Daoy (cell line): ENCODE results near the gene COMMD8. TPM values are rescaled to one million over a fixed set of nuclear protein-coding genes. Genes with fewer than 3 reads are reported as not detected.

Source experiments
- DNase-seq: peaks from one replicate; pipeline ENCODE4 v3.0.0-alpha.2; 2015; ENCODE audit warnings: low read depth
- total RNA-seq: library from RNA; depleted of rRNA; stranded (reverse); fragments of >200 nt; shearing (Covaris generic); gene quantifications from 2 replicates; pipeline ENCODE4 v1.2.3, GENCODE V29; 2014

The COMMD8 gene
- total RNA-seq, 1 experiment from 2014 or later: 50.3 TPM

DNA sequence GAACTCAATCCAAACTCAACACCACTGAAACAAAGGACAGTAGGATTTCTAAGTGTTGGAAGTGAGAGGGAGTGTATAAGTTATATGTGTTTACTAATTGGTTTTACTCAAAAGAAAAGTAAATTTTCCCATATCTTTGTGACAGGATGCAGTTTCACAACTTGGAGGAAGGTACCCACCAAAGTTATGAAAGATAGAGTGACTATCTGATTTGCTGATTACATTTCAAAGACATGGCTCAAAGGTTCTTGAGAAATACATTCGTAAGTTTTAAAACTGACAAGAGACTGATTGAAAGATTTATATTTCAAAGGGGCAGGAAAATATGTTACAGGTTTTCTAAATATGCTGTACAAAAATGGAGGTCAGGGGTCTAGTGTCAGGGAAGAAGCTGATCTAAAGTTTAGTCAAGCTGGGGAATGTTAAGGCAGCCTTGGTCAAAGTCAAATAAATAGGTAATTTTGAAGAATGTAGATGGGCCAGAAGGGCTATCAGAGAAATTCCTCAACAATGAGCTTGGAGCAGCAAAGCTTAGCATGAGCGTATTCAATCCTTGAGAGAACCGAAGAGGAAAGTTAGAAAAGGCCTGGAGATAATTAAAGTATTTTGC is 9.7 kb upstream of the COMMD8 start:
- DNase-seq: no peak

- no peak for DNase-seq
Observed at GRCh38 chr4:47471591-47471990, 8.1 kb upstream of the COMMD8 start.

GRCh38 chr4:47471064-47471463 is 7.6 kb upstream of the COMMD8 start:
- no peak for DNase-seq

GRCh38 chr4:47469951-47470350 is 6.4 kb upstream of the COMMD8 start:
- no peak for DNase-seq

DNA sequence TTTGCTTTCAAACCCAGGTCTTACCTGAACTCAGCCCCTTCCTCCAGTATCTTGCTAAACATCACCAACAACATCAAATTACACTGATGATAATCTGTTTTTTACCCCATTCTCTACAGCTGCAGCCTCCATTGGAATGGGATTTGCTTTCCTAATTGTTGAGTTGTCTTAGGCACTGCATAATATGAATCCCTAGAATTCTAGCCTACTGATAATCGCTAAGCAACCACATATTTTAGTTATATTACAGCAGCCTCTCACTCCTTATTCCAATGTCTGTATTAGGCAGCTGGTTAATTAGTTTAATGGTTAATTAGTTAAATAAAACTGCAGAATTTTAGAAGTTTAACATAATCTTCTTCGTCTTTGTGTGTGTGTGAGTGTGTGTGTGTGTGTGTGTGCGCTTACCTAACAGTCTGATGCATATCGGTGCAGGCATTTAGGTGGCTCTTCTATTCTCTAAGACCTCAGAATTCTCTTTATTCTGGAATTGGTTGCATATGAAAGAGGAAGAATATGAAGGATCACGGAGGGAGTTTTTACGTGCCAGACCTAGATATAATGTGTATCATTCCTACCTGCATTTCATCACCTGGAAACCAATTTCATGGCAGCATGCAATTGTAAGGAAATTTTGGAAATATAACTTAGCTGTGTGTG is 5.3 kb upstream of the COMMD8 start:
- no peak for DNase-seq

DNA sequence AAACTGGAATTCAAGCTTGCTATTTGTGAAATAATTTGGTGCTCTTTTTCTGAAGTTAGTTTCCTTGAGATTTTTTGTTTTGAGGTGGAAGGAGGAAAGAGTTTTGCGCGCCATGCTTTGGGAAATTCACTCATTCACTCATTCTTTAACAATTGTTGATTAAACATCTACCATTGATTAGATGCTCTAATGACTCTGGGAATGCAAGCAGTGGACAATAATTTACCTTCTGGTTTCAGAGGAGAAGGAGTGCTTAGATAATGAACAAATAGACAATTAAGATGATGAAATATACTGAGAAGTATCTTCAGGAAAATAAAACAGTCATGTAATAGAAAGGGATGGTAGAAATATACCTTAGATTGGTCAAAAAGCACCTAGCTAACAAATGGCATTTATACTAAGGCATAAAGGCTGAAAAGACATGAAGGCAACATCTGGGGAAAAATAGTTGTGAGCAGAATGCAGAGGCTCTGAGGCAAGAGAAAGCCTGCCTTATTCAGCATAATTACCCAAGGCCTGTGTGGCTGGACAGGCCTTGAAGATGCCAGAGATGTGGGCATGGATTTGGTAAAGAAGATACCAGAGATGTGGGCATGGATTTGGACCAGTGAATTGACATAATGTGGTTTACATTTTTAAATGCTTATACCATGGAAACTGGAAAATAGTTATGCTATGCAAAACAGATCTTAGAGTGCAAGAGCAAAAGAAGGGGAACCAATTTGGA is 2.7 kb upstream of the COMMD8 start:
- no peak for DNase-seq

DNA sequence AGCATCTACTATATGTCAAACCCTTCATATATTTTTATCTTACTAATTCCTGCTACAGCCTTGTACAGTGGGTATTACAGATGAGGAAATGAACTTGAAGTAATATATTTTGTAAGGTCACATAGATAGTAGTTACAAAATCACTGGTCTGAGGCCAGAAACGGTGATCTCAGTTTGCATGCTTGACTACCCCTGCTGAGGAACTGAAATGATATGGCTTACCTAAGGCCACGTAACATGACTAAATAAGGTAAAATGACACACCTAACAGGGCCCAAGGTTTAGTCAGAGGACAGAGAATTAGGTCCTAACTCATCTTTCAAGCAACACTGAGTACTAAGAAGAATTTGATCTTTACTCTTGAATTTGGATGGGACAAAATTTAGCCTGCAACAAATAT is 1.5 kb upstream of the COMMD8 start:
- DNase-seq: no peak

- DNase-seq: no peak
Observed at GRCh38 chr4:47462799-47463234, 685 bp downstream of the COMMD8 start.

DNA sequence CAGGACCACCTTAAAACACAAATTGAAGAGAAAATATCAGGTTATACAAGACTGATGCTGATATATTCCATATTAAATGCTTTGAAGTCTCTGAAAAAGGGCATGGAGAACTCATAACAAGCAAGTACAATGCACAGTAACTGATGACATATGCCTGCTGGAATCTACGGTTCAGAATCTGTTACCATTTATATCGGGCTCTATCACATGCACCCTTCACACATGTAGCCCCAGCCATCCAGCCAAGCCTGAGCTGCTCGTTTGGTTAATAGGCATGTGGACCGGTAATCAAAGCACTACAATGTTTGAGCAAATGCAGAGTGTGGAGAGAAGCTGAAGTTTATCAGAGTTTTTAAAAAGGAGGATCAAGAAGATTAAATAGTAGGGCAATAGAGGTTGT is 11.8 kb downstream of the COMMD8 start:
- DNase-seq: no peak

- DNase-seq: no peak
Observed at GRCh38 chr4:47444031-47444430, 19.5 kb downstream of the COMMD8 start.

DNA sequence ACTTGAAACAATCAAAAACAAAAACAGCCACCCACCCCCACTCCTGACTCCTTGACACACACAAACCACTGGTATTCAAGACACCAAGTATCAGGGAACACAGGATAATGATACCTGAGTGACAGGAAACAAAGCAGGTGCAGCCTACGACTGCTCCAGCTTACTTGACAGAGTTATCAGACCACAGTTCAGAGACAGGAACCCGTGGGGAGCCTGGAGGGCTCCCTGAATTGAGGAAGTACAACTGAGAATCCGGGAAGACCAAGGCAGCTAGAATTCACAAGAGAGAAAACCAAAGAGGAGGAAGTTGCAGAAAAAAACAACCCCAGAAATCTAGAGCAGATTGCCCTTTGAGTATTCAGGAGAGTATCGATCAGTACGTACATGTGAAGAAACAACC is 20.5 kb downstream of the COMMD8 start:
- no peak for DNase-seq

DNA sequence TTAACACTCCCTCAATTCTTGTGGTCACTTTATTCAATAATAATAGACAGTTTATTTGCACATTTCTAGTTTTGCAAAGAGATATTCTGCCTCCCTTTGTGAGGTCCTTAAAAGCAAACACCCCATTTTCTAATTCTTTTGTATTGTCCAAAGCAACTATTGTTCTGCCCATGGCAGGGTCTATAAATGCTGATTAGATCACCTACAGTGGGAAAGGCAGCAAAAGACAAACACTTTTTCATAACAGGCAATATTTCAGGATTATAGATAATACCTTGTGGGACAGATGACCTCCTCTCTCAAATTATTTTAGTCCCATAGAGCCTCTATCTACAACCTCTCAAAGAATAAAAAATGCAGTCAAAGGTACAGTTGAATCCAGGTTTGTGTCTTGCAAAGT is 28.6 kb downstream of the COMMD8 start:
- DNase-seq: no peak

- no peak for DNase-seq
Observed at GRCh38 chr4:47432749-47433148, 30.8 kb downstream of the COMMD8 start.

- no peak for DNase-seq
Observed at GRCh38 chr4:47427935-47428334, 35.6 kb downstream of the COMMD8 start.

GRCh38 chr4:47425628-47426027 is 37.9 kb downstream of the COMMD8 start:
- no peak for DNase-seq

GRCh38 chr4:47419296-47419695 is 44.2 kb downstream of the COMMD8 start:
- no peak for DNase-seq

- no peak for DNase-seq
Observed at GRCh38 chr4:47418147-47418546, 45.4 kb downstream of the COMMD8 start.

GRCh38 chr4:47415719-47416118 is 47.8 kb downstream of the COMMD8 start:
- DNase-seq: no peak

- no peak for DNase-seq
Observed at GRCh38 chr4:47413521-47413920, 50.0 kb downstream of the COMMD8 start.

DNA sequence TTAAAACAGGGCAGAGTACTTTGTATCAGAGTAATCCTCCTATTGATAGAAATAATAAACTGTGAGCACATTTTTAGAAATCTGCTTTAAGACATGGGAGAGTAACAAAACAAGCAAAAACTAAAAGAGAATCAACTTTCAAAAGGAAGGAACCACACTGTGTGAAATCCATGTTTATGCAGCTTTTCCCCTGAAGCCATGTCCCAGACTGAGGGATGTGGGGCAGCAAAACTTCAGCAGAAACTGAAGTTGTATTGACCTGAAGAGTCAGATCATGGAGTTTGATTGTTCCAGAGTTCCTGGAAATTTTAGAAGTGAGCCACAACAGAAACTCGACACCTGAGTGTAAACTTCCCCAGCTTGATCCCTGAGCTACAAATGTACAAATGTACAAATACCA is 53.2 kb downstream of the COMMD8 start:
- DNase-seq: no peak

DNA sequence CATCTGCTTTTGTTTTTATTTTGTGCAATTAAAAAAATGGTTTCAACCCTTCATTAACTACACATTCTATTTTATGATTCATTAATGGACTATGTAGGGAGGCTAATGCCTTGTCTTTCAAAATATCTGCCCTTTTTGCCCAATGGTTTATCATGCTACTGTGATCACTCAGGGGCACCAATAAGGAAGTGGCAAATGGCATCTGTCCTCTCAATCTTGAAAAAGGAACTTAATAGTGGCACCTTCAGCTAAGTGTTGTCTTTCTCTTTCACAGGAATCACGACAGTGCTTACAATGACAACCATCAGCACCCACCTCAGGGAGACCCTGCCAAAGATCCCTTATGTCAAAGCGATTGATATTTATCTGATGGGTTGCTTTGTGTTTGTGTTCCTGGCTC is 57.1 kb downstream of the COMMD8 start:
- no peak for DNase-seq
